Gastrocnemius medialis (tissue), 4 donors: ENCODE data around the gene NTN1.

Experiments
- CTCF ChIP-seq, 5 experiments: fragments of 450-650 bp in 3 of 5; fragments of 200-600 bp in 2 of 5; sonication (generic) in 2 of 5; IDR thresholded peaks in 4 of 5; conservative IDR thresholded peaks in 1 of 5; 1 replicate in 4 of 5; 2 replicates in 1 of 5; pipeline ENCODE4 v1.5.1; 2016 to 2019; ENCODE audit warnings: antibody characterized with exemption in 5 of 5, mild to moderate bottlenecking in 3 of 5, moderate library complexity in 3 of 5
- POLR2A ChIP-seq, 2 donors: fragments of 450-650 bp; IDR thresholded peaks; one replicate each; pipeline ENCODE4 v1.6.1; 2017; ENCODE audit warnings: antibody characterized with exemption in 2 of 2, mild to moderate bottlenecking in 2 of 2, moderate library complexity in 2 of 2

- TF ChIP-seq CTCF (IDR thresholded peaks at IDR 0.05 in 4 of 5, conservative IDR thresholded peaks at IDR 0.05 in 1 of 5) (no peak), POLR2A (IDR thresholded peaks at IDR 0.05) (no peak)
These were observed 217.3 kb downstream of the NTN1 start for GRCh38 chr17:9238340-9239245.
